Neural crest cell (in vitro differentiated cells): ENCODE measurements around the gene DUSP15. TPM values are rescaled to one million over a fixed set of nuclear protein-coding genes. Genes with fewer than 3 reads are reported as not detected.
A peak's percentile ranks its signal among the peaks of the same experiment; 100 is the strongest.
"Not testable (repeated sequence)": the region's sequence is repeated elsewhere in the genome, so short reads cannot be mapped to it uniquely, and the experiment has no call there.

ENCODE experiments used
- DNase-seq: peaks from one replicate; pipeline ENCODE4 v3.0.0; 2021; ENCODE audit warnings: low read depth, mixed read lengths, low spot score
- H3K27ac Mint-ChIP-seq: one replicate; pipeline ENCODE4 v1.8.0; 2021; ENCODE audit warnings: mild to moderate bottlenecking, mixed read lengths; ENCODE audit not compliant: unreplicated experiment
- H3K27me3 Mint-ChIP-seq: 2 replicates; pipeline ENCODE4 v1.8.0; 2021; ENCODE audit warnings: low read depth, mild to moderate bottlenecking, mixed read lengths
- H3K36me3 Mint-ChIP-seq: 2 replicates; pipeline ENCODE4 v1.8.0; 2021; ENCODE audit warnings: low read depth, mild to moderate bottlenecking, mixed read lengths
- H3K4me1 Mint-ChIP-seq: 2 replicates; pipeline ENCODE4 v1.8.0; 2021; ENCODE audit warnings: mixed read lengths
- H3K4me3 Mint-ChIP-seq: one replicate; pipeline ENCODE4 v1.8.0; 2021; ENCODE audit warnings: mild to moderate bottlenecking, mixed read lengths
- H3K9me3 Mint-ChIP-seq: 2 replicates; pipeline ENCODE4 v1.8.0; 2021; ENCODE audit warnings: mixed read lengths
- CTCF ChIP-seq: fragments of 200-600 bp; sonication (generic); conservative IDR thresholded peaks from 2 replicates; pipeline ENCODE4 v1.5.0; 2021; ENCODE audit warnings: antibody characterized with exemption, mild to moderate bottlenecking
- total RNA-seq: library from RNA; stranded (reverse); gene quantifications from 2 replicates; pipeline ENCODE4 v1.2.1, GENCODE V29; 2021

Gene DUSP15
- total RNA-seq, 1 donor from 2014 or later: 13.5 TPM

- H3K4me3 Mint-ChIP-seq: no peak overlapping the region
- H3K9me3 Mint-ChIP-seq: no peaks in the 10 kb centered on the region
- TF ChIP-seq CTCF: no peak
- DNase-seq: no peak
- no peak overlapping the region for H3K27ac Mint-ChIP-seq
- H3K27me3 Mint-ChIP-seq: no peaks in the 10 kb centered on the region
- H3K4me1 Mint-ChIP-seq: peaks cover 29% of the 10 kb centered on the region
- no peaks in the 10 kb centered on the region for H3K36me3 Mint-ChIP-seq
These were observed 39.8 kb downstream of the DUSP15 start for GRCh38 chr20:31830406-31830981.

- peak overlapping the region; percentile 3 for H3K27ac Mint-ChIP-seq
- H3K36me3 Mint-ChIP-seq: no peaks in the 10 kb centered on the region
- H3K4me3 Mint-ChIP-seq: no peak overlapping the region
- no peak for DNase-seq
- H3K27me3 Mint-ChIP-seq: no peaks in the 10 kb centered on the region
- TF ChIP-seq CTCF: no peak
- H3K9me3 Mint-ChIP-seq: no peaks in the 10 kb centered on the region
- peaks cover 21% of the 10 kb centered on the region for H3K4me1 Mint-ChIP-seq
These were observed 40.6 kb downstream of the DUSP15 start for GRCh38 chr20:31829731-31830130.

GRCh38 chr20:31828016-31828415 is 42.3 kb downstream of the DUSP15 start:
- H3K9me3 Mint-ChIP-seq, H3K27me3 Mint-ChIP-seq, H3K27ac Mint-ChIP-seq, DNase-seq, H3K4me1 Mint-ChIP-seq, H3K36me3 Mint-ChIP-seq, H3K4me3 Mint-ChIP-seq: not testable (repeated sequence)

GRCh38 chr20:31827059-31827458 is 43.3 kb downstream of the DUSP15 start:
- DNase-seq: no peak
- no peak for TF ChIP-seq CTCF
- no peaks in the 10 kb centered on the region for H3K9me3 Mint-ChIP-seq
- H3K36me3 Mint-ChIP-seq: no peaks in the 10 kb centered on the region
- peaks cover 4% of the 10 kb centered on the region for H3K4me1 Mint-ChIP-seq
- no peak overlapping the region for H3K4me3 Mint-ChIP-seq
- no peak overlapping the region for H3K27ac Mint-ChIP-seq
- peaks cover 2% of the 10 kb centered on the region for H3K27me3 Mint-ChIP-seq

- no peak for DNase-seq
- peaks cover 4% of the 10 kb centered on the region for H3K4me1 Mint-ChIP-seq
- H3K9me3 Mint-ChIP-seq: no peaks in the 10 kb centered on the region
- H3K27me3 Mint-ChIP-seq: peaks cover 2% of the 10 kb centered on the region
- no peak overlapping the region for H3K27ac Mint-ChIP-seq
- H3K4me3 Mint-ChIP-seq: no peak overlapping the region
- no peaks in the 10 kb centered on the region for H3K36me3 Mint-ChIP-seq
- TF ChIP-seq CTCF: no peak
These were observed 44.3 kb downstream of the DUSP15 start for GRCh38 chr20:31826074-31826473.

DNA sequence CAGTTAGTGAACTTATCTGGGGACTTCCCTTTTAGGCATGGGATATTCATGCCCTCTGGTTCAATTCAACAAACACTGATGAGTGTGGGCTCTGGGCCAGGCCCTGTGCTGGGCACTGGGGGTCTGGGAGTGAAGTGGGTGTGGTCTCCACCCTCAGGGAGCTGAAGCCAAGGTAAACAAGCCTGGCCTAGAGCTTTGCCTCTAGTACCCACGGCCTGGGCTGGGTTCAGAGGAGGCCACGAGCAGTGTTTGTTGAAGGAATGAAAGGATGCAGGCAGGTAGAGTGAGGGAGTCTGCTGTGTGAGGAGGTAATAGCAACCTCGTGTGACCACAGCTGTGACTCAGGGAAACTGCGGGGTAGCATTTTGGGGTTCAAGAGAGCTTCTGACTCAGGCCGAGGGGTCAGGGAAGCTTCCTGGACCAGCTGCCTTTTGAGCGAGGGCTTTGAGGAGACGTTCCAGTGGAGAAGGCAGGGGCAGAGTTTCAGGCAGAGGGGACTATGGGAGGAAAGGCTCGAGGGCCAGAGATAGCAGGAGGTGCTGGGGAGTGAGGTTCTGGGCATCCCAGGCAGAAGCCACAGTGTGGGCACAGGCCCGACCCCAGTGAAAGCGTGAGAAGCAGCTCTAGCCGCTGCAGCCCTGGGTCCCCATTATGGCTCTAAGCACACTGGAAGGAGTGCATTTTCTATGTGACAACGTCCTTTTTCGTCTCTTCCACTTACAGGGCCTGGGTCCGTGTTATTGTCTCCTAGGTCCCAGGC is 45.6 kb downstream of the DUSP15 start:
- no peak for TF ChIP-seq CTCF
- H3K36me3 Mint-ChIP-seq: no peaks in the 10 kb centered on the region
- H3K4me1 Mint-ChIP-seq: peaks cover 4% of the 10 kb centered on the region
- no peak for DNase-seq
- H3K27ac Mint-ChIP-seq: no peak overlapping the region
- H3K4me3 Mint-ChIP-seq: no peak overlapping the region
- no peaks in the 10 kb centered on the region for H3K9me3 Mint-ChIP-seq
- peaks cover 2% of the 10 kb centered on the region for H3K27me3 Mint-ChIP-seq
